GM12874 (cell line): ENCODE results near the gene IFNA8.
A peak's percentile ranks its signal among the peaks of the same experiment; 100 is the strongest.

Experiments
- TF ChIP-seq, protein P1 (sequence below): IDR thresholded peaks from 2 replicates; pipeline ENCODE4 v1.5.1; 2011; ENCODE audit warnings: low read depth, mild to moderate bottlenecking, control low read depth, low read length, moderate library complexity; ENCODE audit not compliant: insufficient read depth

Gene IFNA8

GRCh38 chr9:21395778-21396717, 12.9 kb upstream of the IFNA8 start:
- TF ChIP-seq, protein P1, sequence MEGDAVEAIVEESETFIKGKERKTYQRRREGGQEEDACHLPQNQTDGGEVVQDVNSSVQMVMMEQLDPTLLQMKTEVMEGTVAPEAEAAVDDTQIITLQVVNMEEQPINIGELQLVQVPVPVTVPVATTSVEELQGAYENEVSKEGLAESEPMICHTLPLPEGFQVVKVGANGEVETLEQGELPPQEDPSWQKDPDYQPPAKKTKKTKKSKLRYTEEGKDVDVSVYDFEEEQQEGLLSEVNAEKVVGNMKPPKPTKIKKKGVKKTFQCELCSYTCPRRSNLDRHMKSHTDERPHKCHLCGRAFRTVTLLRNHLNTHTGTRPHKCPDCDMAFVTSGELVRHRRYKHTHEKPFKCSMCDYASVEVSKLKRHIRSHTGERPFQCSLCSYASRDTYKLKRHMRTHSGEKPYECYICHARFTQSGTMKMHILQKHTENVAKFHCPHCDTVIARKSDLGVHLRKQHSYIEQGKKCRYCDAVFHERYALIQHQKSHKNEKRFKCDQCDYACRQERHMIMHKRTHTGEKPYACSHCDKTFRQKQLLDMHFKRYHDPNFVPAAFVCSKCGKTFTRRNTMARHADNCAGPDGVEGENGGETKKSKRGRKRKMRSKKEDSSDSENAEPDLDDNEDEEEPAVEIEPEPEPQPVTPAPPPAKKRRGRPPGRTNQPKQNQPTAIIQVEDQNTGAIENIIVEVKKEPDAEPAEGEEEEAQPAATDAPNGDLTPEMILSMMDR: peak; percentile 96

- TF ChIP-seq, protein P1: no peak
These were observed 9.9 kb upstream of the IFNA8 start for GRCh38 chr9:21398955-21399489.

- TF ChIP-seq, protein P1: no peak
These were observed 9.0 kb upstream of the IFNA8 start for GRCh38 chr9:21399956-21400355.

GRCh38 chr9:21402386-21403251, 6.3 kb upstream of the IFNA8 start:
- TF ChIP-seq, protein P1: peak; percentile 27; the same call in 1 of the 2 replicates

DNA sequence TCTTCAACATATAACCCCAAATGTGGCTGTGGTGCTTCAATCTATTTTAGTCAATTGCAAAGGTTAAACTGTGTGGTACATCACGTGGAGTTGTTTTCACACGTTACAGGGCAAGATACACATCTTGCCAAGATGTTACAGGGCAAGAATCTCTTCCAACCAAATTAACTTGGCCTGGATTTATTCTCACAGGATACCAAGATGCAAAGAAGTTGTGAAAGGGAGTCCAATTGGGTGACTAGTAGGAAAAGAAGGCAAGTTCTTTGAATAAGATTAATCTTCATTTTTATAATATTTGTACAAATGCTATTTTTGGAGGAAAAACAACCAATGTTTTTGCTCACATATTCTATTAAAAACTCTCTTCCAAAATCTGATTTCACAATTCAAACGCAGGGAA, 4.8 kb upstream of the IFNA8 start:
- TF ChIP-seq, protein P1: no peak

GRCh38 chr9:21412107-21412506, 3.2 kb downstream of the IFNA8 start:
- TF ChIP-seq, protein P1: no peak

GRCh38 chr9:21413151-21413550, 4.2 kb downstream of the IFNA8 start:
- TF ChIP-seq, protein P1: no peak
